HG02943 (cell line): ENCODE data around the gene PTPRT.

Experiments used
- ATAC-seq: cut with Tn5 transposase; IDR thresholded peaks from one replicate; pipeline ENCODE4 v1.9.1; 2021; ENCODE audit warnings: mild to moderate bottlenecking, low read depth, moderate library complexity; ENCODE audit not compliant: unreplicated experiment

PTPRT gene

GRCh38 chr20:42678895-42679294, 510.8 kb downstream of the PTPRT start:
- no peak for ATAC-seq

DNA sequence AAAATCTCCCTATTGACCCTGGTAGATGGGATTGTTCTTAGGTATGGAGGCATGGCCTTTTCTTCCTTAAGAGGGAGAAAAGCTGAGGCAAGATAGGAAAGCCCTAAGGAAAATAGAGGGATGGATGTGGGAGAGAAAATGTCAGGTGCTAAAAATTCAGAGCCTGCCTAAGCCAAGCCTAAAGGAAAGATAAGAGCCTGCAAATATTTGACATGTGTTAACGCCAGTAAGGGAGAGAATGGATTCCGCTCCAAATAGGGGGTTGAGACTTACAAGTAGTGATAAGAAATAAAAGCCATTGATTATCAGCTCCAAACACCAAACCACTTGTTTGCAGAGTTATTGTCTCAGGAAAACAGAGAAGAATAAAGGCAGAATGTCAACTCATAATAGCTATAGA, 533.6 kb downstream of the PTPRT start:
- ATAC-seq = no peak

DNA sequence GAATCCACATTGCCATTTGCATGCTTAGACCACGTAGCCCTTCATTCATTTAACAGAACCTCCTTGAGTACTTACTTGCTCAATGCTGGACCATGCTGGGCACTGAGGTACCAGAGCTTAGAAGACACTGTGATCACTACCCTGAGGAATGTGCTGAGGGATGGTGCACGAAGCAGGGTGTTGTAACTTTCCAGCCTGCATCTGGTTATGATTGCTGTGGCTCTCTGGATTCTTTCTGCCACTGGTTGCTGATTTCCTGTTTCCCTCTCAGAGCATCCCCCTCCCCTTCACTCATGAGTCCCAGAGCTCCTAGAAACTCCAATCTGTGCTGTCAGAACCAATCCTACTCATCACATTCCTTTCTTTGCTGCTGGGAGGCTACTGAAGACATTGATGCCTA, 537.4 kb downstream of the PTPRT start:
- no peak for ATAC-seq

- no peak for ATAC-seq
Observed at GRCh38 chr20:42650191-42650746, 539.4 kb downstream of the PTPRT start.

DNA sequence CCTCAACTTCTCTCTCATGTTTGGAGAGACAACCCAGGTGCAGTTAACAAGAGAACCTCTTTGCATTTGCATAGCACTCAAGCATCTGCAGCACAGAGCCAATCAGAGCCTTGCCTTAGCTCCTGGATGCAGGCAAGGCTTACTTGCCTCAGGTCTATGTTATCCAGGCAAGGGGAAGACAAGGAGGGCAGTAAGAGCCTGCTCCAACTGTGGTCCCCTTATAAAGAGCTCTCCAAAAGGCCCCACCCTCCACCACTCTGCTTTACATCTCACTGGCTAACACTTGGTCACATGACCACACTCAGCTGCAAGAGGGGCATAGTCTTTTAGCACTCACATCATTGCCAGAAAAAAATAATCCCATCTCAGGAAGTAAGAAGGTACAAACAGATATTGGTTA, 540.0 kb downstream of the PTPRT start:
- no peak for ATAC-seq

GRCh38 chr20:42646250-42646649, 543.5 kb downstream of the PTPRT start:
- no peak for ATAC-seq

- no peak for ATAC-seq
Observed at GRCh38 chr20:42641886-42642285, 547.8 kb downstream of the PTPRT start.

GRCh38 chr20:42639140-42639539, 550.6 kb downstream of the PTPRT start:
- ATAC-seq = no peak

DNA sequence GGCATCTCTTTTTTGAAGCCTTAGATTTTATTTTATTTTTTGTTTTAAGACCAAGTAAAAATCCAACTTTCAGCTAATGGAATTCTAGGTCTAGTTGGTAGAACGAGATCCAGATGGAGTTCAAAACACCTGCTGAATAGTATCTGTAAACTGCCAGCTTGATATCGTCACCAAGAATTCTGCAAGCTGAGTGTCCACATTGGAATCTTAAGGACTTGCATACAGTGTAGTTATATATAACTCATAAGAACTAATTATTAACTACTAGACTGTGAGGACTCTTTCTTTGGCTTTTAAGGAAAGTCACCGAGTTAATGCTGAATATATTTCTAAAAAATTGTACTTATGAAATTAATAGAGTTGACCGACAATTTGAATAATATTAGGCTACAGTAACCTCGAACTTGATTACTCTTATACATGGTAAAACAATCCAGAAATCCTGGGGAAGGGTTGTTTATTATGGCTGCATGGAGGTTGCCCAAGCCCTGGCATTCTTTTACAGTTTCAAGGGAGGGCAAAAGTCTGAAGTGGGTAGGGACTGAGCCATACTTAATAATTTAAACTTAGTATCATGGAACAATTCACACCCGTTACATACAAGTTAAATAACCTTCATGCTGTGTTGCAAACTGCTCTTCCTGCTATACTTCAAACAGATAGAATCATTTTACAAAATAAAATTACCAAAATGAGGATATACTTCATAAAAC, 553.9 kb downstream of the PTPRT start:
- ATAC-seq = no peak

- no peak for ATAC-seq
Observed at GRCh38 chr20:42634156-42634555, 555.5 kb downstream of the PTPRT start.

GRCh38 chr20:42628683-42629082, 561.0 kb downstream of the PTPRT start:
- ATAC-seq = no peak

GRCh38 chr20:42613076-42613475, 576.6 kb downstream of the PTPRT start:
- no peak for ATAC-seq

DNA sequence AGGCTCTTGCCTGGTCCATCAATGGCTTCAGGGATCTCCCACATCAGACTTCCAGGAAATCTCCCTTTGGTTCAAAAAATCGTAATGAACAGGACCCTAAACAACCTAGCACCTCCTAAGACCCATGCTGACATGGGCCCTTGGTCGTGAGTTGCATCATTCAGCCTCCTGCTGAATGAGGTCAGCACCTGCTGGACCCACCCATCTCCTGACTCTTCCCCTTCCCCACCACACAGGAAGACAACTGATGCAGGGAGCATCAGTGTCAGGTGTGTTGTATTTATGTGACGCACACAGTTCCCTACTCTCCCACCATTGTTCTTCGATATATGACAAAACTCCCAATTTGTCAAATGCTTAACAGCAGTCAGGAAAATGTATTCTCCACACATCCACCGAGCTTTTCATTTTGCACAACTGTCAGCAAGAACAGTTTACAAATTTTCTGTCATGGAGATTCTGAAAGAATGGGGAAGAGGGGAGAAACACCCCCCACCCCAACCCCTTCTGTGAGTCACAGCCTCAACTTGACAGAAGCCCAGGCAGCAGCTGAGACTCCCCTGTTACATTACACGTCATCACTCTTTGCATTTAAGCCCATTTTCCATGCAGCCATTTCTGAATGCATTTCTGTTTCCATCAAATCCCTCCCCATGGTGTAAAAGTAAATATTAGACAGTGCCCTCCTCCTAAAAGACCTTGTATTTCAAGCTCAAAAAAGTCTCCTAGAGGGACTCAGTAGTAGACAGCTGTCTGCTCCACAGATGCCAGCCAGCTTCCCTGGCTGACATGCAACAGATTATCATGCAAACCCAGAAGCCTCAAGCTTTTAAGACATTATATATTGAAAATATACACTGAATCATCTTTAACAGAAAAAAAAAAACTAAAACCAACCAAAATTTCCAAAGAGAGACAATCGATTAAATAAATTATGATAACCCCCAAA, 577.5 kb downstream of the PTPRT start:
- ATAC-seq = no peak

GRCh38 chr20:42611423-42611822, 578.3 kb downstream of the PTPRT start:
- no peak for ATAC-seq

DNA sequence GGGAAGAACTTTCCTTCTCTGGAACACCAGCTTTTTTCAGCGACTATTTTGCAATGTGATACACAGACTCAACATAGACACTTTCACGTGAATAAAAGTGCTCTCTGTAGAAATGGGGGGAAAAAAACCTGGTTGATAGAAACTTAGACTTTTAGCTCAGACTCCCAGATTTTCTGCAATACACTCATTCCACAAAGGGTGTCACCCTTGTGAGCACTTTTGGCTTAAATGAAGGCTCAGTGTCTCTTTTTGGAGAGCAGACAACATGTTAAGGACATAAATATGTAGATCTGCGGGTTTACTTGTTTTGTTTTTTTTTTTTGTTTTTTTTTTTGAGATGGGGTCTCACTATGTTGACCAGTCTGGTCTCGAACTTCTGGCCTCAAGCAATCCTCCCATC, 579.6 kb downstream of the PTPRT start:
- ATAC-seq = no peak

- no peak for ATAC-seq
Observed at GRCh38 chr20:42609618-42610017, 580.1 kb downstream of the PTPRT start.

GRCh38 chr20:42604998-42605956, 584.4 kb downstream of the PTPRT start:
- no peak for ATAC-seq

DNA sequence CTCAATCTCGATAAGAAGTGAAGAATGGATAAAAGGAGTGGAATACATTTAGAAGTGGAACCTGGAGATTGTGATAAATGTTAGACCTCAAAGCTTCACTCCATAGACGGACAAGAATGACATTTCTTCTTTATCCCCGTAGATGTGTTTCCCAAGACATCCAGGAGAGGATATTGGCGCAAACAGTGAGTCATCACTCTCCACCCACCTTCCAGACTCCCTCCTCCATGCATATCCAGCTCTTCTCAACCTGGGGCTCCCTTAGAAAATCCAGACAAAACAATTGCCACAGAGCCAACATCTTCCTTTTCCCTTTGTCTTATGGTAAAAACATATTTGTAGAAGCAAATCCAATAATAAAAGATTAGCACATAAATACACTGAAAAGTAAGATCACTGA, 586.1 kb downstream of the PTPRT start:
- no peak for ATAC-seq

GRCh38 chr20:42598581-42598980, 591.1 kb downstream of the PTPRT start:
- ATAC-seq = no peak

DNA sequence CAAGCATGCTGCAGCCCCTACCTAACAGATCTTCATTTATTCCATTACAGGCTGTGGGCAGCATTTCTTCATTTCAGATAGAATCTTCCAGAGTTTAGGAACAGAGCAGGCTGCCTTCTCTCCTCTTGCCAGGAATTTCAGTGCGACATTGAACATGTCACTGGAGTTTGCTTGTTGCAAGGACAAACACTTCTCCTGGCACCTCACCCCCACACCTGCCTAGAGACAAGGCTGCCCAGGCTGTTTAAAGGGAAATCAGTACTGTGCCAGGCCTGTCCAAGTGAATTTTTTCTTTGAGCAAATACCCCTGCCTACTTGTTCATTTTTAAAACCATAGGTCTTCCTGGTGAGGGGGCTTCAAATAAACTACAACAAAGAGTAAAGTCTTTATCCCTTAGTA, 594.1 kb downstream of the PTPRT start:
- no peak for ATAC-seq
